HepG2 (cell line): ENCODE measurements around the gene HARBI1. TPM values are rescaled to one million over a fixed set of nuclear protein-coding genes. Genes with fewer than 3 reads are reported as not detected.

Experiments
- BRCA1 ChIP-seq: sonication (generic); formaldehyde crosslinking; IDR thresholded peaks from 2 replicates; pipeline ENCODE4 v1.4.0; 2020; ENCODE audit warnings: missing genetic modification reagents
- CHCHD3 ChIP-seq: sonication (generic); formaldehyde crosslinking; IDR thresholded peaks from 2 replicates; pipeline ENCODE4 v1.8.0; 2022; ENCODE audit warnings: mild to moderate bottlenecking, missing genetic modification reagents, moderate library complexity
- ESRRA ChIP-seq: sonication (generic); formaldehyde crosslinking; IDR thresholded peaks from 2 replicates; pipeline ENCODE4 v1.5.1; 2020; ENCODE audit warnings: mild to moderate bottlenecking, low read depth, missing genetic modification reagents
- IRF1 ChIP-seq: sonication (generic); formaldehyde crosslinking; IDR thresholded peaks from 2 replicates; pipeline ENCODE4 v1.4.0; 2020; ENCODE audit warnings: low read depth, mild to moderate bottlenecking, missing genetic modification reagents
- MTF2 ChIP-seq: sonication (generic); formaldehyde crosslinking; IDR thresholded peaks from 2 replicates; pipeline ENCODE4 v1.5.0; 2020; ENCODE audit warnings: missing genetic modification reagents, borderline replicate concordance
- MXD4 ChIP-seq: IDR thresholded peaks from 2 replicates; pipeline ENCODE4 v1.6.1; 2016; ENCODE audit warnings: mild to moderate bottlenecking, missing biosample characterization, missing genetic modification reagents
- NCOA5 ChIP-seq: sonication (generic); formaldehyde crosslinking; IDR thresholded peaks from 2 replicates; pipeline ENCODE4 v1.4.0; 2020; ENCODE audit warnings: missing genetic modification reagents
- PRMT3 ChIP-seq: sonication (generic); formaldehyde crosslinking; IDR thresholded peaks from 2 replicates; pipeline ENCODE4 v1.8.1; 2022; ENCODE audit warnings: low read depth, mild to moderate bottlenecking, moderate library complexity, missing genetic modification reagents, borderline replicate concordance
- SAFB2 ChIP-seq: sonication (generic); formaldehyde crosslinking; IDR thresholded peaks from 2 replicates; pipeline ENCODE4 v1.5.1; 2020; ENCODE audit warnings: missing genetic modification reagents, low read depth, mild to moderate bottlenecking, borderline replicate concordance
- SNRNP70 ChIP-seq: fragments of 200-400 bp; formaldehyde crosslinking; IDR thresholded peaks from 2 replicates; pipeline ENCODE4 v1.6.1; 2017; ENCODE audit warnings: mild to moderate bottlenecking, low read depth, low read length, moderate library complexity
- ZBTB37 ChIP-seq: sonication (generic); formaldehyde crosslinking; IDR thresholded peaks from 2 replicates; pipeline ENCODE4 v1.4.0; 2020; ENCODE audit warnings: mild to moderate bottlenecking, missing genetic modification reagents
- ZNF12 ChIP-seq: sonication (generic); formaldehyde crosslinking; IDR thresholded peaks from 2 replicates; pipeline ENCODE4 v1.5.0; 2020; ENCODE audit warnings: missing genetic modification reagents
- ZNF17 ChIP-seq: sonication (generic); formaldehyde crosslinking; IDR thresholded peaks from 2 replicates; pipeline ENCODE4 v1.5.0; 2020; ENCODE audit warnings: mild to moderate bottlenecking, missing genetic modification reagents
- ZNF354B ChIP-seq: sonication (generic); formaldehyde crosslinking; IDR thresholded peaks from 2 replicates; pipeline ENCODE4 v1.8.0; 2022; ENCODE audit warnings: mild to moderate bottlenecking, missing genetic modification reagents
- ZNF512B ChIP-seq: sonication (generic); formaldehyde crosslinking; IDR thresholded peaks from 2 replicates; pipeline ENCODE4 v1.5.1; 2020; ENCODE audit warnings: missing genetic modification reagents, mild to moderate bottlenecking, borderline replicate concordance
- ZNF563 ChIP-seq: sonication (generic); formaldehyde crosslinking; IDR thresholded peaks from 2 replicates; pipeline ENCODE4 v1.8.0; 2022; ENCODE audit warnings: mild to moderate bottlenecking, moderate library complexity, missing genetic modification reagents
- ZNF576 ChIP-seq: sonication (generic); formaldehyde crosslinking; IDR thresholded peaks from 2 replicates; pipeline ENCODE4 v1.4.0; 2020; ENCODE audit warnings: mild to moderate bottlenecking, missing genetic modification reagents
- ZNF704 ChIP-seq: sonication (generic); formaldehyde crosslinking; IDR thresholded peaks from 2 replicates; pipeline ENCODE4 v1.8.1; 2023; ENCODE audit warnings: mild to moderate bottlenecking, inconsistent platforms, moderate library complexity, missing genetic modification reagents, borderline replicate concordance
- ZNF883 ChIP-seq: sonication (generic); formaldehyde crosslinking; IDR thresholded peaks from 2 replicates; pipeline ENCODE4 v1.5.1; 2020; ENCODE audit warnings: mild to moderate bottlenecking, missing genetic modification reagents; ENCODE audit errors: not compliant biosample characterization
- polyA plus RNA-seq, 8 experiments: library from polyadenylated mRNA; depleted of rRNA in 3 of 8; stranded (reverse) in 7 of 8; unstranded in 1 of 8; fragments of >200 nt; fragmentation: Illumina TruSeq in 4 of 8; extraction: Trizol in 4 of 8; gene quantifications; 2 replicates each; pipeline versions ENCODE4 v1.2.1 to v1.2.3, GENCODE V29; 2011 to 2016; ENCODE audit warnings: low read depth in 4 of 8, missing spikeins in 1 of 8, mixed read lengths in 1 of 8; ENCODE audit not compliant: insufficient read depth in 1 of 8
- total RNA-seq, 5 experiments: library from RNA; depleted of rRNA; stranded (reverse); fragments of >200 nt; fragmentation: Illumina TruSeq; extraction: Trizol; gene quantifications; 2 replicates each; pipeline ENCODE4 v1.2.3, GENCODE V29; 2016; ENCODE audit warnings: low read depth in 1 of 5
- TF ChIP-seq, protein P1 (sequence below): sonication (generic); formaldehyde crosslinking; IDR thresholded peaks from 2 replicates; pipeline ENCODE4 v1.4.0; 2020; ENCODE audit warnings: missing genetic modification reagents

Gene HARBI1
- total and polyA plus RNA-seq, 2 of the 13 experiments (the other 11 are each of a cell fraction or from before 2014, with no cell fraction given), result 2.5 to 4.8 TPM

GRCh38 chr11:46554213-46555147 lies 62.5 kb downstream of the HARBI1 start (continued):
- TF ChIP-seq IRF1 (CRISPR knock-in tag) (no peak), PRMT3 (no peak), ZNF883 (CRISPR knock-in tag) (no peak), ZNF12 (peak; percentile 32), NCOA5 (CRISPR knock-in tag) (no peak), ZNF354B (CRISPR knock-in tag) (no peak), BRCA1 (CRISPR knock-in tag) (no peak), ZNF704 (CRISPR knock-in tag) (no peak), ZBTB37 (CRISPR knock-in tag) (peak; percentile 57), MXD4 (CRISPR knock-in tag) (no peak), ZNF17 (CRISPR knock-in tag) (no peak), ZNF512B (CRISPR knock-in tag) (0 out of 2 replicates have a peak, but pooled peaks have one; percentile 22), CHCHD3 (CRISPR knock-in tag) (no peak), SNRNP70 (no peak), ZNF563 (CRISPR knock-in tag) (no peak), MTF2 (no peak), ZNF576 (CRISPR knock-in tag) (no peak), ESRRA (CRISPR knock-in tag) (no peak), SAFB2 (CRISPR knock-in tag) (no peak)
- TF ChIP-seq, protein P1, sequence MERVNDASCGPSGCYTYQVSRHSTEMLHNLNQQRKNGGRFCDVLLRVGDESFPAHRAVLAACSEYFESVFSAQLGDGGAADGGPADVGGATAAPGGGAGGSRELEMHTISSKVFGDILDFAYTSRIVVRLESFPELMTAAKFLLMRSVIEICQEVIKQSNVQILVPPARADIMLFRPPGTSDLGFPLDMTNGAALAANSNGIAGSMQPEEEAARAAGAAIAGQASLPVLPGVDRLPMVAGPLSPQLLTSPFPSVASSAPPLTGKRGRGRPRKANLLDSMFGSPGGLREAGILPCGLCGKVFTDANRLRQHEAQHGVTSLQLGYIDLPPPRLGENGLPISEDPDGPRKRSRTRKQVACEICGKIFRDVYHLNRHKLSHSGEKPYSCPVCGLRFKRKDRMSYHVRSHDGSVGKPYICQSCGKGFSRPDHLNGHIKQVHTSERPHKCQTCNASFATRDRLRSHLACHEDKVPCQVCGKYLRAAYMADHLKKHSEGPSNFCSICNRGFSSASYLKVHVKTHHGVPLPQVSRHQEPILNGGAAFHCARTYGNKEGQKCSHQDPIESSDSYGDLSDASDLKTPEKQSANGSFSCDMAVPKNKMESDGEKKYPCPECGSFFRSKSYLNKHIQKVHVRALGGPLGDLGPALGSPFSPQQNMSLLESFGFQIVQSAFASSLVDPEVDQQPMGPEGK (CRISPR knock-in tag), result peak; percentile 36; the same call in 1 of the 2 replicates
